ENCODE data around the gene NOL12. TPM values are rescaled to one million over a fixed set of nuclear protein-coding genes. Genes with fewer than 3 reads are reported as not detected.
A peak's percentile ranks its signal among the peaks of the same experiment; 100 is the strongest.

The NOL12 gene
- total RNA-seq, 2 donors from 2014 or later: 21.9 to 26.8 TPM

GRCh38 chr22:37659897-37660708, 26.0 kb upstream of the NOL12 start:
- peak overlapping the region; percentile 39 for H3K27ac Mint-ChIP-seq
- 85 to 86% methylated on average over 11 to 14 of the region's 14 CpGs for WGBS, 2 experiments (ENCODE audit: insufficient coverage in 1 of 2, insufficient read length in 1 of 2)
- Histone ChIP-seq H3K27ac (ENCODE audit: low read depth, low read length) (no peak overlapping the region), H3K4me1 (ENCODE audit: control insufficient read depth, insufficient read depth, low read length) (peaks cover 6% of the 10 kb centered on the region), H3K36me3 (ENCODE audit: control insufficient read depth, insufficient read depth, low read length) (peaks cover 5% of the 10 kb centered on the region), H3K4me3 (ENCODE audit: low read length) (peak overlapping the region; percentile 77), H3K9me3 (ENCODE audit: control insufficient read depth, low read length) (no peaks in the 10 kb centered on the region), H3K9ac (ENCODE audit: extremely low read depth, low read length, poor library complexity, severe bottlenecking) (no peak overlapping the region), H3K27me3 (ENCODE audit: control insufficient read depth, insufficient read depth, low read length, poor library complexity, severe bottlenecking) (no peaks in the 10 kb centered on the region)
- DNase-seq: no peak
- no peaks in the 10 kb centered on the region for H3K9me3 Mint-ChIP-seq
- H3K4me3 Mint-ChIP-seq: peak overlapping the region; percentile 76
- peaks cover 4% of the 10 kb centered on the region for H3K36me3 Mint-ChIP-seq (ENCODE audit: low read depth)
- H3K27me3 Mint-ChIP-seq (ENCODE audit: insufficient read depth): no peaks in the 10 kb centered on the region
- TF ChIP-seq CTCF (conservative IDR thresholded peaks at IDR 0.05): no peak
- peaks cover 28% of the 10 kb centered on the region for H3K4me1 Mint-ChIP-seq

- Mint-ChIP-seq H3K36me3 (ENCODE audit: low read depth) (peaks cover 7% of the 10 kb centered on the region), H3K4me1 (peaks cover 28% of the 10 kb centered on the region), H3K27ac (peak overlapping the region; percentile 39), H3K27me3 (ENCODE audit: insufficient read depth) (no peaks in the 10 kb centered on the region), H3K4me3 (peak overlapping the region; percentile 76), H3K9me3 (no peaks in the 10 kb centered on the region)
- Histone ChIP-seq H3K4me1 (ENCODE audit: control insufficient read depth, insufficient read depth, low read length) (peaks cover 6% of the 10 kb centered on the region), H3K9me3 (ENCODE audit: control insufficient read depth, low read length) (no peaks in the 10 kb centered on the region), H3K27me3 (ENCODE audit: control insufficient read depth, insufficient read depth, low read length, poor library complexity, severe bottlenecking) (no peaks in the 10 kb centered on the region), H3K27ac (ENCODE audit: low read depth, low read length) (peak overlapping the region; percentile 34), H3K9ac (ENCODE audit: extremely low read depth, low read length, poor library complexity, severe bottlenecking) (no peak overlapping the region), H3K36me3 (ENCODE audit: control insufficient read depth, insufficient read depth, low read length) (peaks cover 11% of the 10 kb centered on the region), H3K4me3 (ENCODE audit: low read length) (no peak overlapping the region)
- TF ChIP-seq CTCF (conservative IDR thresholded peaks at IDR 0.05): no peak
- 100% methylated on average over 2 of the region's 2 CpGs; no CpG with 5 or more reads in 1 of the 2 experiments for WGBS, 2 experiments (ENCODE audit: insufficient coverage in 1 of 2, insufficient read length in 1 of 2)
- DNase-seq: no peak
Measured at GRCh38 chr22:37660709-37661045, 25.5 kb upstream of the NOL12 start.

- Mint-ChIP-seq H3K4me1 (peaks cover 28% of the 10 kb centered on the region), H3K27me3 (ENCODE audit: insufficient read depth) (no peaks in the 10 kb centered on the region), H3K36me3 (ENCODE audit: low read depth) (peaks cover 12% of the 10 kb centered on the region), H3K4me3 (peak overlapping the region; percentile 76), H3K27ac (peak overlapping the region; percentile 84), H3K9me3 (no peaks in the 10 kb centered on the region)
- whole genome bisulfite sequencing, 2 experiments (ENCODE audit: insufficient coverage in 1 of 2, insufficient read length in 1 of 2): 74 to 87% methylated on average over 5 to 9 of the region's 12 CpGs
- Histone ChIP-seq H3K27me3 (ENCODE audit: control insufficient read depth, insufficient read depth, low read length, poor library complexity, severe bottlenecking) (no peaks in the 10 kb centered on the region), H3K4me1 (ENCODE audit: control insufficient read depth, insufficient read depth, low read length) (peaks cover 6% of the 10 kb centered on the region), H3K9ac (ENCODE audit: extremely low read depth, low read length, poor library complexity, severe bottlenecking) (no peak overlapping the region), H3K27ac (ENCODE audit: low read depth, low read length) (peak overlapping the region; percentile 58), H3K4me3 (ENCODE audit: low read length) (no peak overlapping the region), H3K36me3 (ENCODE audit: control insufficient read depth, insufficient read depth, low read length) (peaks cover 17% of the 10 kb centered on the region), H3K9me3 (ENCODE audit: control insufficient read depth, low read length) (no peaks in the 10 kb centered on the region)
- peak; percentile 60 for TF ChIP-seq CTCF (conservative IDR thresholded peaks at IDR 0.05)
- DNase-seq: peak; percentile 73
Measured at GRCh38 chr22:37661160-37661924, 24.8 kb upstream of the NOL12 start.
